Measurements from ENCODE around the gene VPS45. TPM values are rescaled to one million over a fixed set of nuclear protein-coding genes. Genes with fewer than 3 reads are reported as not detected.

VPS45 gene
- polyA plus RNA-seq, 1 of the 3 experiments (the other 2 are of a cell fraction) = 31.5 TPM

DNA sequence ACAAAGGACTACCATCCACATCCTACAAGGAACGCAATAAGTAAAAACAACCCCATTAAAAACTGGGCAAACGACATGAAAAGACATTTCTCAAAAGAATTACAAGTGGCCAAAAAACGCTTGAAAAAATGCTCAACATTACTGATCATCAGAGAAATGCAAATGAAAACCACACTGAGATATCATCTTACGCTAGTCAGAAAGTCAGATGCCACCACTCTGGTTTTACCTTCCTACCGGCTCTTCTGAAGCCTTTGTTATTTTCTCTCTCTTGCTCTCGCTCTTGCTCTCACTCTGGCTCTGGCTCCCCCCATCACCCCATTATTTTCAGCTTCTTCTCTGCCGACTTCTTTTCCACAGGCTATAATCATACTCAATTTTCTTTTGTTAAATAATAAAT, 38.8 kb downstream of the VPS45 start (continued):
- TF ChIP-seq USF2 (IDR thresholded peaks at IDR 0.05; ENCODE audit: borderline replicate concordance, low read depth, low read length) (no peak), MXI1 (IDR thresholded peaks at IDR 0.05; ENCODE audit: low read depth, low read length) (no peak), RXRA (IDR thresholded peaks at IDR 0.05; ENCODE audit: borderline replicate concordance, low read depth) (no peak), FOXM1 (IDR thresholded peaks at IDR 0.05; ENCODE audit: low read depth) (no peak), NRF1 (IDR thresholded peaks at IDR 0.05; ENCODE audit: low read depth, low read length) (no peak), USF1 (IDR thresholded peaks at IDR 0.05; ENCODE audit: borderline replicate concordance, low read depth) (no peak), TCF12 (IDR thresholded peaks at IDR 0.05) (no peak), SMC3 (IDR thresholded peaks at IDR 0.05; ENCODE audit: low read depth, low read length) (no peak), MEF2A (IDR thresholded peaks at IDR 0.05; ENCODE audit: borderline replicate concordance, low read depth) (no peak), GATA2 (CRISPR knock-in tag; IDR thresholded peaks at IDR 0.05) (no peak)

GRCh38 chr1:150109586-150109985, 42.0 kb downstream of the VPS45 start:
- Histone ChIP-seq H3K4me3 (ENCODE audit: low read depth in 2 of 2, low read length in 1 of 2) (no peak overlapping the region), H4K20me1 (ENCODE audit: insufficient read depth) (no peaks in the 10 kb centered on the region), H3K27me3 (ENCODE audit: insufficient read depth) (no peaks in the 10 kb centered on the region), H3K9me2 (no peaks in the 10 kb centered on the region), H3K79me2 (ENCODE audit: insufficient read depth) (no peaks in the 10 kb centered on the region), H3K9me3 (0 out of 2 replicates have a peak, but pooled peaks cover 4% of the 10 kb centered on the region), H3K9ac (no peak overlapping the region), H3K4me2 (no peak overlapping the region), H3K27ac (ENCODE audit: low read depth in 2 of 2, low read length in 1 of 2) (no peak overlapping the region), H3F3A (replicated peaks; ENCODE audit: insufficient read depth) (no peaks in the 10 kb centered on the region), H3K4me1 (ENCODE audit: control insufficient read depth in 1 of 2, insufficient read depth in 2 of 2, low read depth in 1 of 2, low read length in 1 of 2) (peaks cover 0 to 4% of the 10 kb centered on the region in 2 experiments; a peak in 1 of 4 replicates), H2AFZ (ENCODE audit: low read depth) (no peak overlapping the region), H3K36me3 (replicated peaks in 1 of 2; ENCODE audit: control insufficient read depth in 1 of 2, insufficient read depth in 2 of 2, low read length in 1 of 2) (peaks cover 28 to 48% of the 10 kb centered on the region in 2 experiments)
- ChIA-PET POLR2A (no interaction called here), CTCF (interaction anchor here (1.1 kb wide), 1 partner anchor 26 kb away, joined by 3 read pairs; no protein-coding TSS in a partner anchor)
- WGBS (ENCODE audit: low lambda C conversion rate) = 95% methylated on average over 3 of the region's 3 CpGs
- TF ChIP-seq, protein P1, sequence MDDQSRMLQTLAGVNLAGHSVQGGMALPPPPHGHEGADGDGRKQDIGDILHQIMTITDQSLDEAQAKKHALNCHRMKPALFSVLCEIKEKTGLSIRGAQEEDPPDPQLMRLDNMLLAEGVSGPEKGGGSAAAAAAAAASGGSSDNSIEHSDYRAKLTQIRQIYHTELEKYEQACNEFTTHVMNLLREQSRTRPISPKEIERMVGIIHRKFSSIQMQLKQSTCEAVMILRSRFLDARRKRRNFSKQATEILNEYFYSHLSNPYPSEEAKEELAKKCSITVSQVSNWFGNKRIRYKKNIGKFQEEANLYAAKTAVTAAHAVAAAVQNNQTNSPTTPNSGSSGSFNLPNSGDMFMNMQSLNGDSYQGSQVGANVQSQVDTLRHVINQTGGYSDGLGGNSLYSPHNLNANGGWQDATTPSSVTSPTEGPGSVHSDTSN (IDR thresholded peaks at IDR 0.05) = no peak
- TF ChIP-seq TAF1 (IDR thresholded peaks at IDR 0.05; ENCODE audit: borderline replicate concordance, low read depth, low read length) = no peak
- TF ChIP-seq POLR2AphosphoS5 (IDR thresholded peaks at IDR 0.05; ENCODE audit: low read depth, low read length) = no peak
- no peak for TF ChIP-seq RCOR1 (IDR thresholded peaks at IDR 0.05; ENCODE audit: low read length)
- no peak for TF ChIP-seq FOSL2 (IDR thresholded peaks at IDR 0.05; ENCODE audit: borderline replicate concordance, low read depth)
- no peak for TF ChIP-seq TCF12 (IDR thresholded peaks at IDR 0.05)
- no peak for TF ChIP-seq MEF2A (IDR thresholded peaks at IDR 0.05; ENCODE audit: borderline replicate concordance, low read depth)
- no peak for TF ChIP-seq SIN3A (IDR thresholded peaks at IDR 0.05; ENCODE audit: borderline replicate concordance, low read depth, low read length)
- TF ChIP-seq NRF1 (IDR thresholded peaks at IDR 0.05; ENCODE audit: low read depth, low read length) = no peak
- TF ChIP-seq MXI1 (IDR thresholded peaks at IDR 0.05; ENCODE audit: low read depth, low read length) = no peak
- TF ChIP-seq FOXM1 (IDR thresholded peaks at IDR 0.05; ENCODE audit: low read depth) = no peak
- no peak for TF ChIP-seq EP300 (IDR thresholded peaks at IDR 0.05; ENCODE audit: borderline replicate concordance in 1 of 2, low read depth in 1 of 2, low read length in 1 of 2)
- TF ChIP-seq, protein P2, sequence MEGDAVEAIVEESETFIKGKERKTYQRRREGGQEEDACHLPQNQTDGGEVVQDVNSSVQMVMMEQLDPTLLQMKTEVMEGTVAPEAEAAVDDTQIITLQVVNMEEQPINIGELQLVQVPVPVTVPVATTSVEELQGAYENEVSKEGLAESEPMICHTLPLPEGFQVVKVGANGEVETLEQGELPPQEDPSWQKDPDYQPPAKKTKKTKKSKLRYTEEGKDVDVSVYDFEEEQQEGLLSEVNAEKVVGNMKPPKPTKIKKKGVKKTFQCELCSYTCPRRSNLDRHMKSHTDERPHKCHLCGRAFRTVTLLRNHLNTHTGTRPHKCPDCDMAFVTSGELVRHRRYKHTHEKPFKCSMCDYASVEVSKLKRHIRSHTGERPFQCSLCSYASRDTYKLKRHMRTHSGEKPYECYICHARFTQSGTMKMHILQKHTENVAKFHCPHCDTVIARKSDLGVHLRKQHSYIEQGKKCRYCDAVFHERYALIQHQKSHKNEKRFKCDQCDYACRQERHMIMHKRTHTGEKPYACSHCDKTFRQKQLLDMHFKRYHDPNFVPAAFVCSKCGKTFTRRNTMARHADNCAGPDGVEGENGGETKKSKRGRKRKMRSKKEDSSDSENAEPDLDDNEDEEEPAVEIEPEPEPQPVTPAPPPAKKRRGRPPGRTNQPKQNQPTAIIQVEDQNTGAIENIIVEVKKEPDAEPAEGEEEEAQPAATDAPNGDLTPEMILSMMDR (IDR thresholded peaks at IDR 0.05) = no peak
- no peak for TF ChIP-seq ZBTB33 (IDR thresholded peaks at IDR 0.05; ENCODE audit: borderline replicate concordance, low read depth)
- no peak for TF ChIP-seq YY1 (IDR thresholded peaks at IDR 0.05; ENCODE audit: low read depth)
- no peak for TF ChIP-seq SMC3 (IDR thresholded peaks at IDR 0.05; ENCODE audit: low read depth, low read length)
- no peak for DNase-seq
